Spleen (tissue), 11 donors: Measurements from ENCODE around the gene C2orf42. TPM values are rescaled to one million over a fixed set of nuclear protein-coding genes. Genes with fewer than 3 reads are reported as not detected.

Source experiments
- DNase-seq: peaks from one replicate; pipeline ENCODE4 v3.0.0-alpha.2; 2020
- H3K27ac ChIP-seq, 8 donors: fragments of 200-600 bp; sonication (generic) in 7 of 8; 1 replicate in 4 of 8; 2 replicates in 4 of 8; pipeline versions ENCODE4 v1.5.0 to v1.8.0; 2016 to 2021; ENCODE audit warnings: inconsistent platforms in 4 of 8, mild to moderate bottlenecking in 4 of 8, moderate library complexity in 1 of 8
- H3K27me3 ChIP-seq, 7 donors: fragments of 200-600 bp; sonication (generic) in 6 of 7; replicated peaks in 1 of 7; 1 replicate in 4 of 7; 2 replicates in 3 of 7; pipeline versions ENCODE4 v1.5.0 to v1.8.0; 2016 to 2021; ENCODE audit warnings: inconsistent platforms in 3 of 7, mild to moderate bottlenecking in 1 of 7
- H3K36me3 ChIP-seq, 6 donors: fragments of 200-600 bp; sonication (generic) in 5 of 6; 1 replicate in 4 of 6; 2 replicates in 2 of 6; pipeline versions ENCODE4 v1.5.0 to v1.8.0; 2016 to 2021; ENCODE audit warnings: inconsistent platforms in 2 of 6
- H3K4me1 ChIP-seq, 6 donors: fragments of 200-600 bp; sonication (generic) in 5 of 6; 1 replicate in 3 of 6; 2 replicates in 3 of 6; pipeline versions ENCODE4 v1.5.0 to v1.8.0; 2016 to 2021; ENCODE audit warnings: inconsistent platforms in 3 of 6
- H3K4me3 ChIP-seq, 8 donors: fragments of 200-600 bp; sonication (generic) in 7 of 8; 1 replicate in 4 of 8; 2 replicates in 4 of 8; pipeline versions ENCODE4 v1.5.0 to v1.8.0; 2016 to 2021; ENCODE audit warnings: inconsistent platforms in 4 of 8, mild to moderate bottlenecking in 4 of 8, moderate library complexity in 2 of 8
- H3K9me3 ChIP-seq, 8 donors: fragments of 200-600 bp; sonication (generic) in 7 of 8; 1 replicate in 4 of 8; 2 replicates in 4 of 8; pipeline versions ENCODE4 v1.5.0 to v1.8.0; 2016 to 2021; ENCODE audit warnings: inconsistent platforms in 4 of 8
- POLR2A ChIP-seq, 3 donors: fragments of 450-650 bp; IDR thresholded peaks; one replicate each; pipeline ENCODE4 v1.5.1; 2017; ENCODE audit warnings: antibody characterized with exemption in 3 of 3, mild to moderate bottlenecking in 1 of 3
- POLR2AphosphoS5 ChIP-seq, 3 donors: sonication (generic); formaldehyde crosslinking; IDR thresholded peaks; one replicate each; pipeline ENCODE4 v1.5.1; 2017; ENCODE audit warnings: antibody characterized with exemption in 3 of 3
- WGBS, 5 donors: extraction: QIAGEN DNeasy Blood & Tissue Kit in 3 of 5; methylation state at CpG; one replicate each; pipeline versions ENCODE4 v1.1.5 to v1.1.7; 2013 to 2018; 5-methylcytosine and 5-hydroxymethylcytosine counted together
- intact Hi-C: fragments of 100-400 bp; cut with DNase I; formaldehyde crosslinking; loops from one replicate; pipeline ENCODE4 v1.15.0; 2023; ENCODE audit warnings: low total_unique reads
- polyA plus RNA-seq, 3 donors: library from polyadenylated mRNA; stranded (reverse); fragments of 200-250 nt; gene quantifications; one replicate each; pipeline ENCODE4 v1.2.1, GENCODE V29; 2013
- total RNA-seq, 7 donors: library from RNA; depleted of rRNA in 3 of 7; stranded (reverse); fragments of >200 nt in 3 of 7; fragmentation: NEBNext Ultra II Directional in 4 of 7; extraction: Animal tissue kit (Norgen Biotek cat#: 25700) in 4 of 7; gene quantifications; one replicate each; pipeline versions ENCODE4 v1.1.0 to v1.2.1, GENCODE V29; 2016 to 2021
- TF ChIP-seq, protein P1 (sequence below), 11 experiments: fragments of 200-600 bp in 7 of 11; fragments of 450-650 bp in 4 of 11; sonication (generic) in 4 of 11; IDR thresholded peaks in 8 of 11; conservative IDR thresholded peaks in 3 of 11; 1 replicate in 7 of 11; 2 replicates in 4 of 11; pipeline versions ENCODE4 v1.4.0 to v1.8.0; 2016 to 2021; ENCODE audit warnings: antibody characterized with exemption in 11 of 11, inconsistent platforms in 4 of 11, mild to moderate bottlenecking in 1 of 11
- donor health status: healthy with polysubstance abuse.
- donor health status: DM: no; HTN: no; CAD: no; lungs with moderate emphysema.
- donor health status: DM: no; HTN: no; CAD: no.
- donor health status: Bipolar disorder and iron deficiency.
- donor health status: healthy.
- donor health status: DM: no; HTN: no; CAD: no.
- donor health status: DM: yes; HTN: yes; CAD: no.

C2orf42 gene
- total and polyA plus RNA-seq, 10 donors, result 6.0 to 24.3 (median 18.0) TPM

DNA sequence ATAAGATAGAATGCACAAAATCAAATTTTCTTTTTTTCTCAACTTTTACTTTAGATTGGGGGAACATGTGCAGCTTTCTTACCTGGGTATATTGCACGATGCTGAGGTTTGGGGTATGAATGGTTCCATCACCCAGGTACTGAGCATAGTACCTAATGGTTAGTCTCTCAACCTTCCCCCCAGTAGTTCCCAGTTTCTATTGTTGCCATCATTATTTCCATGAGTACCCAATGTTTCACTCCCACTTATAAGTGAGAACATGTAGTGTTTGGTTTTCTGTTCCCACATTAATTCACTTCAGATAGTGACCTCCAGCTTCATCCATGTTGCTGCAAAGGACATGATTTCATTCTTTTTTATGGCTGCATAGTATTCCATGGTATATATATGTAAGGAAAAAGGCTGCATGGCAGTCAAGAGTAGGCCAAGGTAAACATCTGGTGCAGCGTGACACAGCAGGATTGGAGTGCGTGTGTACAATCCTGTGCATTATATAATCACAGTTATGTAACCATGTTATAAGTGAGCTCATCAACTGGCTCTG, 10.5 kb upstream of the C2orf42 start:
- no peaks in the 10 kb centered on the region for H3K4me1 ChIP-seq
- WGBS, 5 donors, result 75 to 97% (median 94%) methylated on average over 3 of the region's 3 CpGs
- no peak for TF ChIP-seq POLR2AphosphoS5 (IDR thresholded peaks at IDR 0.05)
- TF ChIP-seq POLR2A (IDR thresholded peaks at IDR 0.05), result no peak
- TF ChIP-seq, protein P1, sequence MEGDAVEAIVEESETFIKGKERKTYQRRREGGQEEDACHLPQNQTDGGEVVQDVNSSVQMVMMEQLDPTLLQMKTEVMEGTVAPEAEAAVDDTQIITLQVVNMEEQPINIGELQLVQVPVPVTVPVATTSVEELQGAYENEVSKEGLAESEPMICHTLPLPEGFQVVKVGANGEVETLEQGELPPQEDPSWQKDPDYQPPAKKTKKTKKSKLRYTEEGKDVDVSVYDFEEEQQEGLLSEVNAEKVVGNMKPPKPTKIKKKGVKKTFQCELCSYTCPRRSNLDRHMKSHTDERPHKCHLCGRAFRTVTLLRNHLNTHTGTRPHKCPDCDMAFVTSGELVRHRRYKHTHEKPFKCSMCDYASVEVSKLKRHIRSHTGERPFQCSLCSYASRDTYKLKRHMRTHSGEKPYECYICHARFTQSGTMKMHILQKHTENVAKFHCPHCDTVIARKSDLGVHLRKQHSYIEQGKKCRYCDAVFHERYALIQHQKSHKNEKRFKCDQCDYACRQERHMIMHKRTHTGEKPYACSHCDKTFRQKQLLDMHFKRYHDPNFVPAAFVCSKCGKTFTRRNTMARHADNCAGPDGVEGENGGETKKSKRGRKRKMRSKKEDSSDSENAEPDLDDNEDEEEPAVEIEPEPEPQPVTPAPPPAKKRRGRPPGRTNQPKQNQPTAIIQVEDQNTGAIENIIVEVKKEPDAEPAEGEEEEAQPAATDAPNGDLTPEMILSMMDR (IDR thresholded peaks at IDR 0.05 in 8 of 11, conservative IDR thresholded peaks at IDR 0.05 in 3 of 11), result no peak
- H3K4me3 ChIP-seq, result no peak overlapping the region
- H3K27ac ChIP-seq, result no peak overlapping the region
- no peaks in the 10 kb centered on the region for H3K27me3 ChIP-seq
- intact Hi-C loops, result no loop called here
- H3K36me3 ChIP-seq, result no peaks in the 10 kb centered on the region
- H3K9me3 ChIP-seq, result no peaks in the 10 kb centered on the region
- no peak for DNase-seq

DNA sequence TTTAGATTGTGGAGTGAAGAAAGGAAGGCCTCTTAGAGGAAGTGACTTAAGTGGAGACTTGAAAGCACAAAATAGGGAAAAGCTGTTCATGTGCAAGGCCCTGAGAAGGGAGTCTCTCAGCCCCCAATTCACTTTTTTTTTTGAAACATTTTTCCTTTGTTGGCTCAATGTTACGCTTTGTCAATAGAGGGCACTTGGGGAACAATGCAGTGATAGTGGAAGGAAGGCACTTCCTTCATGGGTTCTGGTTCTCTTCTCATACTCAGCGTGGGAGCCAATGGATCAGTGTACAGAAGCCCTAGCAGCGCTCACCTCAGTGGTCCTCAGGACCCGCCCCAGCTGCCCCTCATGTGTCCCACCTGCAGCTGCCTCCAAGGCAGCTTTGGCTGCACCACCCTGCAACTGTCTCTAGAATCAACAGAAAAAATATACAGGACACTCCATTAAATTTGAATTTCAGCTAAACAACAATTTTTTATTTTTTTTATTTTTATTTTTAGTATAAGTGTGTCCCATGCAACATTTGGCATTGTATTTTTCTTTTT, 8.6 kb upstream of the C2orf42 start:
- intact Hi-C loops, result no loop called here
- DNase-seq, result no peak
- 73 to 89% (median 80%) methylated on average over 4 of the region's 4 CpGs for WGBS, 5 donors
- Histone ChIP-seq H3K4me3 (no peak overlapping the region), H3K9me3 (no peaks in the 10 kb centered on the region), H3K36me3 (no peaks in the 10 kb centered on the region), H3K27ac (no peak overlapping the region), H3K27me3 (no peaks in the 10 kb centered on the region), H3K4me1 (no peaks in the 10 kb centered on the region)
- TF ChIP-seq, protein P1 (IDR thresholded peaks at IDR 0.05 in 8 of 11, conservative IDR thresholded peaks at IDR 0.05 in 3 of 11), result no peak
- TF ChIP-seq POLR2AphosphoS5 (IDR thresholded peaks at IDR 0.05) (no peak), POLR2A (IDR thresholded peaks at IDR 0.05) (no peak)

DNA sequence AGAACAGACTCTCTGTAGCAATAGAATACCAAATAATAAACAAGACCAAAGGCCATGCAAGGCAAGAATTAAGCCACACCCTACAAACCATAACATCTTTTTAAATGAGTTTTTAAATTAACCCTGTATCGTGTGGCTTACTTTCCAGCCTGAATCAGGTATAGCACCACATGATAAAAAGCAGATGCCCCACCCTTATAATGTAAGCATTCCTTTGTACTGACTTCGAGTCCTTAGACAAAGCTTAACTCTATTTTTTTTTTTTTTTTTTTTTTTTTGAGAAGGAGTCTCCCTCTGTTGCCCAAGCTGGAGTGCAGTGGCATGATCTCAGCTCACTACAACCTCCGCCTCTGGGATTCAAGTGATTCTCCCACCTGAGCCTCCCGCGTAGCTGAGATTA, 1.7 kb upstream of the C2orf42 start:
- H3K27ac ChIP-seq, result no peak overlapping the region
- DNase-seq, result no peak
- 91 to 97% (median 93%) methylated on average over 5 of the region's 5 CpGs for WGBS, 5 donors
- H3K27me3 ChIP-seq, result no peaks in the 10 kb centered on the region
- no peak overlapping the region for H3K4me3 ChIP-seq
- TF ChIP-seq, protein P1 (IDR thresholded peaks at IDR 0.05 in 8 of 11, conservative IDR thresholded peaks at IDR 0.05 in 3 of 11), result no peak
- intact Hi-C loops, result no loop called here
- peaks cover 4 to 25% (median 14%) of the 10 kb centered on the region in 6 donors for H3K4me1 ChIP-seq
- H3K36me3 ChIP-seq, result no peaks in the 10 kb centered on the region
- H3K9me3 ChIP-seq, result no peaks in the 10 kb centered on the region

DNA sequence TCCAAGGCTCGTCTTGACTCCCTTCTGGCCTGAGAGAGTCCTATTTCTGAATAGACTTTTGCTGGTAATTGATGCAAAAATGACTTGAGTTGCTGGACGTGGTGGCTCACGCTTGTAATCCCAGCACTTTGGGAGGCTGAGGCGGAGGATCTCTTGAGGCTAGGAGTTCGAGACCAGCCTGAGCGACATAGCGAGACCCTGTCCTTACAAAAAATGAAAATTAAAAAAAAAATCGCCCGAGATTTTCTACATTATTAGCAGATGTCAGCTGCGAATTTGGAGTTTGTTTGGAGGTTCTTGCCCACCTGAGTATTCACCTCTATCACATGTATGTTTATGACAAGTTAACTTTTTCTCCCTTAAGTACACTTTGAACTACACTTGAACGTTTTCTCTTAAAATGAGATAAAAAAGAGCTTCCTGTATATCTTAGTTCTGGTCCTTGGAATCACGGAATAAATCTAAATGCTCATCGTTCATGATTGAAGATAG, 471 bp upstream of the C2orf42 start:
- WGBS, 5 donors, result 70 to 76% (median 74%) methylated on average over 13 of the region's 13 CpGs
- TF ChIP-seq, protein P1 (IDR thresholded peaks at IDR 0.05 in 8 of 11, conservative IDR thresholded peaks at IDR 0.05 in 3 of 11), result no peak
- TF ChIP-seq POLR2AphosphoS5 (IDR thresholded peaks at IDR 0.05), result no peak
- TF ChIP-seq POLR2A (IDR thresholded peaks at IDR 0.05), result no peak
- peak overlapping the region in 6 of 8 donors; percentile 51 to 77 (median 72) for H3K4me3 ChIP-seq

More for the DNA sequence above, 471 bp upstream of the C2orf42 start:
- H3K9me3 ChIP-seq, result no peaks in the 10 kb centered on the region
- no peak for DNase-seq
- no peaks in the 10 kb centered on the region for H3K36me3 ChIP-seq
- peak overlapping the region; percentile 93 to 99 (median 97) for H3K27ac ChIP-seq
- peaks cover 4 to 25% (median 14%) of the 10 kb centered on the region in 6 donors for H3K4me1 ChIP-seq
- H3K27me3 ChIP-seq, result no peaks in the 10 kb centered on the region
- intact Hi-C loops, result no loop called here
